Measurements from ENCODE around the gene SALL2.
A peak's percentile ranks its signal among the peaks of the same experiment; 100 is the strongest.

The SALL2 gene

DNA sequence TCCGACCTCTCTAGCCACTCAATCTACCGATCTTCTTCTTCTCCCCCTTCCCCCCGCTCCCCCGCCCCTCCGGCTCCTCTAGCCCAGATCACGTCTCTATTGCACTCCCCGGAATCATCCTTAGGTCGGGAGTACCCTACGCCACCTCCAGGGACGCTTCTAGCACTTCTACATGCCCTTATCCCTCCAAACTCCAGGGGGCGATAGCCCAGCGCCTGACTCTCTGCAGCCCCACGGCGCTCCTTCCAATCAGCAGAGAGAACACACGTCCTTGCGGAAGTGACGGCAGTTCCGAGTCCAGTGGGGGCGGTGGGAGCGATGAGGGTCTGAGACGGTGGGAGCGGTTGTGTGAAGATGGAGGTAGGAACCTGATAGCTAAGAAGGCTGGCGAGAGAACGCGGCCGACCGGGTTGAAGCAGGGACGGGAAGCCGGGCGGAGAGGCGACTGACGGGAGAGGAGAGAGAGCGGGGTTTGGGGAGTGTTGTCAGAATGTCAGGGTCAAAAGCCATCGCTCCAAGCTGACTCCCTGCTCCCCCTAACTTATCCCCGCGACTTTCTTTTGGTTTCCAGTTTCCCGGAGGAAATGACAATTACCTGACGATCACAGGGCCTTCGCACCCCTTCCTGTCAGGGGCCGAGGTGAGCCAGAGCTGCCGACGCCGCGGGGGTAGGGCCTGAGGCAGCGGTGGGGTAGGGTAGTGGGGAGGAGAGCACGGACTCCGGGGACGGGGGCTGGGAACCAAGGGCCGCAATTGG is 49.0 kb downstream of the SALL2 start, which contains the start of the genes RAB2B and TOX4:
TSS of gene RAB2B (minus strand) at position 35 of the 757 bp plus-strand sequence. CDS start 87 bp downstream, outside the sequence.
TSS of gene TOX4 (plus strand) at position 271 of the 757 bp plus-strand sequence. CDS start at position 355, 84 bp downstream.
- DNase-seq: peak; percentile 98 to 99

- peak; percentile 87 to 94 for DNase-seq
These were observed 49.6 kb downstream of the SALL2 start for GRCh38 chr14:21476523-21476924.

DNA sequence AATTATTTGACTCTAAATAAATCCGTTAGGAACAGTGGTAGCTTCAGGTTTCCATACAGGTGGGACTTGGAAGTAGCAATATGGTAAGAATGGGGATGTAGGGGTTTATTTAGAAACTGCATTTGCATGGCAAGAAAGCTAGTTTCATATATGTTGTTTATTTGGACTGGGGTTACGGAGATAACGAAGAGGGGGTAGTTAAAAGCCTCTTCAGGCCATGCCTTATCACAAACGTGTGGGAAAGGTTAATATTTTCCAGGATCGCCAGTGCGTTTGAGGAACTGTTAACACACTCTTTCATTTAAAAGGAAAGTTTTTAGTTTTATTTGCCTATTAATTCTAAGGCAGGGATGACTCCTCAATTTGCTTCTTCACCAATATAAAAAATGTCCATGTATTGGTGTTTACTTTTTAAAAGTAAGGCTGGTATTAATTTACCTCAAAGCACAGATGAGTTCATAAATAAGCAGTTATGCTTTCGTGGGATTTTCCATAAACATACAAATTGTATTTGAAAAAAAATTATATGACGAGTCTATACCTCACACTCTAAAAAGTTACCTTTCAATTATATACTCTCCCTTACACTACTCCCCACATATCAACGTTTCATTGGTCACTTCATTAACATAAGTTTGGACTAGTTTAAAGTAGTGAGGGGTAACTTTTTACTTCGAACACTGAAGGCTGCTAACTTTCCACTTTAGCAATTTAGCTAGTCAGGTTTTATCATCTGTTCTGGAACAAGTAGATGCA is 50.2 kb downstream of the SALL2 start:
- DNase-seq: no peak

Measured in NCI-H526 (cell line).